22Rv1 (cell line): ENCODE measurements around the gene ZNF585A.
"Not testable (repeated sequence)": the region's sequence is repeated elsewhere in the genome, so short reads cannot be mapped to it uniquely, and the experiment has no call there.

Experiments used
- H3K27ac ChIP-seq: fragments of 450-650 bp; 2 replicates; pipeline ENCODE4 v1.5.1; 2017
- ZFX ChIP-seq: fragments of 450-650 bp; IDR thresholded peaks from 2 replicates; pipeline ENCODE4 v1.6.1; 2017; ENCODE audit warnings: antibody characterized with exemption, borderline replicate concordance
- TF ChIP-seq, protein P1 (sequence below): fragments of 450-650 bp; IDR thresholded peaks from 2 replicates; pipeline ENCODE4 v1.5.1; 2017; ENCODE audit warnings: mild to moderate bottlenecking

The ZNF585A gene

DNA sequence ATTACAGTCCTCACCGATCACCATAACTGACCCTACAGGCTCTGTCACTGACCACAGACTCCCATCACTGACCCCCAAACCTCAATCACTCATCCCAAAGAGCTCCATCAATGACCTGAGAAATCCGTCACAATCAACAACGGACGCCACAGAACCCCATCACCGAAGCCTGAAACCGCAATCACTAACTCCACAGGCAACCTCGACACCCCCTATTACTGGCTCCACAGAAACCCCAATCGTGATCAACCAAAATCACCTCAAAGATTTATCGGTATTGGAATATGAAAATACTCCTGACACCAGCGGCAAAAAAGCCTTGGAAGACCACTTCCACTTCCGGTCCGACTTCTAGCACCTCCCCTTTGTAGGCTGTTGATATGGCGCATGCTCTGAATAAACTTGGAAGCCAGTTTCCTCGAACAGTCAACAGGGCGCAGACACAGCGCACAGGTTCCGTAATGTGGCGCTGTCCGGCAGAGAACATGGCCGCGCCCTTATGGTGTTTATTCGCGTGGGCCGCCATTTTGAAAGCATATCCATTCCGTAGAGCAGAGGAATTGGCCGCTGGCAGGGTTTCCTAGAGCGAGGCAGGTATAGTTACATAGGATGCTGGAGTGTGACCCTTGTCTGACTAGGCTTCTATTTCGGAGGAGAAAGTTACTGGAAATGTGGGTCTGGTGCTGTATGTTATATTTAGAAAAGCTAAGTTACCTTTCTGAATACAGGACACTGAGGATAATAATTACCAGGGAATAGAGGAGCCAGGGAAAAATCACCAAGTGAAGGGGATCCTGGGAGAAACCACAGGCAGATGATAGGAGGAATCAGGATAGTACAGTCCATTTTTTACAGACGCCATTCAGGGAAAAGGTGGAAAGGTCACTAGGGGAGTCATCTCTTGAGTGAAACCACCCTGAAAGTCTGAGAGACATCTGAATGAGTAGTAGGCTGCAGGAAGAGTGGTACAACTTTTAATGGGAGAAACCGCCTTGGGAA lies at the start of gene ZNF585A:
TSS of gene ZNF585A (minus strand) at position 328 of the 999 bp plus-strand sequence. CDS start 2,785 bp downstream, outside the sequence.
- H3K27ac ChIP-seq: 0 out of 2 replicates have a peak within 1 kb of the TSS, but pooled peaks have one; percentile 8
- TF ChIP-seq, protein P1, sequence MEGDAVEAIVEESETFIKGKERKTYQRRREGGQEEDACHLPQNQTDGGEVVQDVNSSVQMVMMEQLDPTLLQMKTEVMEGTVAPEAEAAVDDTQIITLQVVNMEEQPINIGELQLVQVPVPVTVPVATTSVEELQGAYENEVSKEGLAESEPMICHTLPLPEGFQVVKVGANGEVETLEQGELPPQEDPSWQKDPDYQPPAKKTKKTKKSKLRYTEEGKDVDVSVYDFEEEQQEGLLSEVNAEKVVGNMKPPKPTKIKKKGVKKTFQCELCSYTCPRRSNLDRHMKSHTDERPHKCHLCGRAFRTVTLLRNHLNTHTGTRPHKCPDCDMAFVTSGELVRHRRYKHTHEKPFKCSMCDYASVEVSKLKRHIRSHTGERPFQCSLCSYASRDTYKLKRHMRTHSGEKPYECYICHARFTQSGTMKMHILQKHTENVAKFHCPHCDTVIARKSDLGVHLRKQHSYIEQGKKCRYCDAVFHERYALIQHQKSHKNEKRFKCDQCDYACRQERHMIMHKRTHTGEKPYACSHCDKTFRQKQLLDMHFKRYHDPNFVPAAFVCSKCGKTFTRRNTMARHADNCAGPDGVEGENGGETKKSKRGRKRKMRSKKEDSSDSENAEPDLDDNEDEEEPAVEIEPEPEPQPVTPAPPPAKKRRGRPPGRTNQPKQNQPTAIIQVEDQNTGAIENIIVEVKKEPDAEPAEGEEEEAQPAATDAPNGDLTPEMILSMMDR: no peak
- TF ChIP-seq ZFX: no peak

DNA sequence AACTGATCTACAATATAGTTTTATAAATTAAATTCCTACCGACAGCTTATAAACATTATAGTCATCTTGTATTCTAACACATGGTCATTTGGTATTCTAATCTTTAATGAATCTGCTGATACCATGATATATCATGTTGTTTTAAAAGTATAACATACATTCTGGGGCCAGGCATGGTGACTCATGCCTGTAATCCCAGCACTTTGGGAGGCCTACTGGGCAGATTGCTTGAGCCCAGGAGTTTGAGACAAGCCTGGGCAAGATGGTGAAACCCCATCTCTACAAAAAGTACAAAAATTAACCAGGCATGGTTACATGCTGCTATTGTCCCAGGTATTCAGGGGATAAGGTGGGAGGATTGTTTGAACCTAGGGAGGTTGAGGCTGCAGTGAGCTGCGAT lies 48.6 kb upstream of the ZNF585A start:
- H3K27ac ChIP-seq: no peak overlapping the region
- TF ChIP-seq, protein P1: no peak
- no peak for TF ChIP-seq ZFX

DNA sequence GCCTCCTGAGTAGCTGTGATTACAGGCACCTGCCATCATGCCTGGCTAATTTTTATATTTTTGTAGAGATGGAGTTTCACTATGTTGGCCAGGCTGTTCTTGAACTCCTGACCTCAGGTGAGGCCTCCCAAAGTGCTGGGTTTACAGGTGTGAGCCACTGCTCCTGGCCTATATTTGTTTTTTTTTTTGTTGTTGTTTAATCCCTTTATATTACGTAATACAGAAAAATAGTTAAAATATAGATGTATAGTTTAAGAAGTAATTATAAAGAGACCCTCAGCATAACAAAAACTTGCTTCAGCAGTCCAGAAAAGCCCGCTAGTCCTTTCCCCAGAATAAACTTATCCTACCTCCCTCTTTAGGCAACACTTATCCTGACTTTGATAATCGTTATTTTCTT lies 47.9 kb upstream of the ZNF585A start:
- TF ChIP-seq, protein P1: no peak
- TF ChIP-seq ZFX: no peak

DNA sequence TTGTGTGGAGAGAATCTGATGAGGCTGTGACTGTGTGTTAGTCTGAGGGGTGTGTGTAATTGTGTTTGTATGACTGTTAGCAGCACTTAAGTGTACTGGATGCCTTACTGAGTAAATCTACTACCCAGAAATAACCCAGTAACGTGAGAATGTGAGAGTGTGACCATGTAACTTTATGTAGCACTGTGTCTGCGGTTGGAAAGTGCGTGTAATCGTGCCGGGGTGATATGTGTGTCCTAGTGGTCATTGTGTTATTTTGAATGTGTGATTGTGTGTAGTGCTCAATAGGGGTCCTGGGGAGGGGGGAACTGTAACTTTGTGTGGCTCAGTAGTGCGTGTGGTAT lies 46.1 kb upstream of the ZNF585A start:
- no peak for TF ChIP-seq ZFX
- peak overlapping the region; percentile 85 for H3K27ac ChIP-seq

More for the DNA sequence above, 47.9 kb upstream of the ZNF585A start:
- H3K27ac ChIP-seq: no peak overlapping the region

DNA sequence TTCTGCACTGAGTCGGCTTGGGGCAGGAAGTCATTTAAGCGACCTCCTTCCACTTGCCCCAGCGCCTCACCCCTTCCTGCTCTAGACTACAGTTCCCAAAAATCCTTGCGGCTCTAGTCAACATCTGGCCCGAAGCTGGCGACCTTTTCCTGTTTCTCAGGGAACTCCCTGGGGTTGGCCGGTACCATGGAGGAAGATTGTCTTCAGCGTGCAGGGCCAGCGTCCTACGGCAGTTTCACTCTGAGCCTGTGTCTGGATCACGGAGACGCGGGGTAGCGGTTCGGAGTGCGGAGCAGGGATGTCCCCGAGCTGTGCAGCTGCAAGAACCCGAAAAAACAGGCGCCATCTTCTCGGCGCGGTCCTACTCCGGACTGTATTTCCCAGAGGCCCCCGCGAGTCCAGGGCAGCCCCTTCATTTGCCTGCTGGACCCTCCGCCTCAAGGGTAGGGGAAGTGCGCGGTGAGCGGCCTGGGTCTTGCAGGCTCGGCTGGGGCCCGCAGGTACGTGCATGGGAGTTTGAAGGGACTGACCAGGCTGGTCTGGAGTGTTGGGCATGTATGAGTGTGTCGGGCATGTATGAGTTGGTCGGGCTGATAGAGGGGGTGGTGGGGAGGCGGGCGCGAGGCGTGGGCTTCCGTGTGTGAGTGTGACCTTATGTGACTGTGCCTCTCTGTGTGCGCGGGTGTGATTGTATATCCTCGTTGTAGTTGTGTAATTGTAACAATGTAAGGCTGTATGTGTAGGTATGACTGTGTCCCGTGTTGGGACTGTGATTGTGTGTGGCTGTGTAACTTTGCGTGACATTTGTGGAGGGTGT lies 45.5 kb upstream of the ZNF585A start, which contains the start of gene ZNF383:
TSS of gene ZNF383 (plus strand) at position 440 of the 817 bp plus-strand sequence. CDS start 12,240 bp downstream, outside the sequence.
- TF ChIP-seq, protein P1: no peak
- no peak for TF ChIP-seq ZFX
- peak within 1 kb of the TSS; percentile 85 for H3K27ac ChIP-seq

DNA sequence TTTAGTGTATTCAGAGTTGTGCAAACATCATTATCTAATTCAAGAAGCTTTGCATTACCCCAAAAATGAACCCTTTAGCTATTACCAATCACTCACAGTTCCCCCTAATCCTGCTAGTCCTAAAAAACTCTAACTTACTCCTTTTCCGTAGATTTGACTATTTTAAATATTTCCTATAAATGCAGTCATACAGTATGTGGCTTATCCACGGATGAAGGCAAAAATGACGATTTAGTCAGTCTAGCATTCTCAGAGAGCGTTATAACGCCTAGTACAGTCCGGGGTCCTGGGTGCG lies 44.9 kb upstream of the ZNF585A start:
- peak overlapping the region; percentile 85 for H3K27ac ChIP-seq

DNA sequence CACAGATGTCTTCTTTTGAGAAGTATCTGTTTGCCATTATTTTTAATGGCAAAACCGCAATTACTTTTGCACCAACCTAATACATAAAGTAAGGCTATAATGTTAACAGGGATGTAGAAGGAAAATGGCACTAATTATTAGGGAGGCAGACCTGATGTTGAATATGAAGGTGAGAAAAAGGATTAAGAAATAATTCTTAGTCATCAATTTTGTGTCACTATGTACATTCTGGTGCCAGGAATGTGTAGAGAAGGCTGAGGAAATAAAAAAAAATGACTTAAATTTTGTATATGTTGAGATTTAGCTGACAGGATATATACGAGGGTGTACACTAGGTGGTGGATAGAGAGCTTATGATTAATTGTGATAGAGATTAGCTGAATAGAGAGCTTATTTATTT lies 25.3 kb upstream of the ZNF585A start:
- H3K27ac ChIP-seq: no peak overlapping the region
- TF ChIP-seq ZFX: no peak
- TF ChIP-seq, protein P1: no peak

More for the DNA sequence above, 44.9 kb upstream of the ZNF585A start:
- TF ChIP-seq, protein P1: no peak
- TF ChIP-seq ZFX: no peak

DNA sequence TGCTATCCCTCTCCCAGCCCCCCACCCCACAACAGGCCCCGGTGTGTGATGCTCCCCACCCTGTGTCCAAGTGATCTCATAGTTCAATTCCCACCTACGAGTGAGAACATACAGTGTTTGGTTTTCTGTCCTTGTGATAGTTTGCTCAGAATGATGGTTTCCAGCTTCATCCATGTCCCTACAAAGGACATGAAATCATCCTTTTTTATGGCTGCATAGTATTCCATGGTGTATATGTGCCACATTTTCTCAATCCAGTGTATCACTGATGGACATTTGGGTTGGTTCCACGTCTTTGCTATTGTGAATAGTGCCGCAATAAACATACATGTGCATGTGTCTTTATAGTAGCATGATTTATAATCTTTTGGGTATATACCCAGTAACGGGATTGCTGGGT lies 24.6 kb upstream of the ZNF585A start:
- not testable (repeated sequence) for H3K27ac ChIP-seq

DNA sequence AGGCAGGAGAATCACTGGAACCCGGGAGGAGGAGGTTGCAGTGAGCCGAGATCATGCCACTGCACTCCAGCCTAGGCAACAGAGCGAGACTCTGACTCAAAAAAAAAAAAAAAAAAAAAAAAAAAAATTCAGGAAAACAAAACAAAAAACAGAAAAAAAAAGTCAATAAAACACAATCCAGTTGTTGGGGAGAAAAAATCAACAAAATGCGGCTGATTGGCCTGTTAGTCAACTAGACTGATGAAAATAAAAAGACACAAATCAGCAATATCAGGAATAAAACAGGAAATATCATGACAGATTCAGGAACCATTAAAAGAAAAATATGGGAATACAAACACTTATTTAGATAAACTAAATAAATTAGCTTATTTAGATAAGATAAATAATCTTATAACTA lies 22.8 kb upstream of the ZNF585A start:
- not testable (repeated sequence) for H3K27ac ChIP-seq

DNA sequence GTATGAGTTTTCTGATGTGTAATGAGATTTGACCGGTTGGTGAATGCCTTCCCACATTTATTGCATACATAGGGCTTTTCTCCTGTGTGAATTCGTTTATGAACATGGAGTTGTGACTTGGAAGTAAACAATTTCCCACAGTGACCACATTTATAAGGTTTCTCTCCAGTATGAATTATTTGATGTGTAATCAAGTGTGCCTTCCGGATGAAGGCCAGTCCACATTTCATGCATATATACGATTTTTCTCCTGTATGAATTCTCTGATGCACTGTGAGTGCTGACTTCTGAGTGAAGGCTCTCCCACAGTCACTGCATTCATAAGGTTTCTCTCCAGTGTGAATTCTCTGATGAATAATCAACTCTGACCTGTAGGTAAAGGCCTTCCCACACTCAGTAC lies 13.6 kb upstream of the ZNF585A start:
- H3K27ac ChIP-seq: not testable (repeated sequence)
